ENCODE results near the gene ACP7. TPM values are rescaled to one million over a fixed set of nuclear protein-coding genes. Genes with fewer than 3 reads are reported as not detected.

Gene ACP7
- total and polyA plus RNA-seq, 2 of the 4 experiments (the other 2 are of a cell fraction): not detected

DNA sequence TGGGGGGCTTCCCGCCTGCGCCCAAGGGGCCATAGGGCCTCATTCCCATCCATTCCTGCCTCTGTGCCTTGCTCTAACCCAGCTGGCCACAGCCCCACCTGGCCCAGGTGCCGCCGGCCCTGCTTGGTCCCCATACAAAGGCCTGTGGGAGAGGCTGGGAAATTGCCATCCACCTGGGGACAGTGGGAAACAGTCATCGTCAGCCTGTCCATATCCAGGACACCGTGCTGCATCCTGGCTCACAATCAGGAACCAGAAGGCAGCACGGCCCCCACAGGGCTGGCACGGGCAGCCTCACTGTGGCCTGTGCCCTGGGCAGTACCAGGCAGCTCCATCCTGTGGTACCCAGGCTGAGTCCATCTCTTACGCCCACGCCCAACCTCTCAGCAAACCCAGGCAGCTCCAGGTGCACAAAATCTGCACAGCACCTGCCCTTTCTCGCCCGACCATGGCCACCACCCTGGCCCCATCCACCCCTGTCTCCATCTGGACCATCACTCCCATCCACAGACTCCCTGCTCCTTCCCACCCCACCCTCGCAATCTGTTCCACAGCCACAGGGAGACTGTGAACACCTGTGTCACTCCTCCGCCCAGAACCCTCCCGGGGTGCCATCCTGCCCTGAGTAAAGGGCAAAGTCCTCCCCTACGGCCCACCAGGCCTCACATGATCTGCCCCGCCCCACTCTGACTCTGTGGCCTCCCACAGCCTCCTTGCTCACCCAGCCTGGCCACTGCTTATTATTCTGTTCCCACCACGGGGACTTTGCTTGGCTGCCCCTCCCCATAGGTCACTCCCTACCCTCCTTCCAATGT is 30.7 kb upstream of the ACP7 start:
- CTCF ChIA-PET: no interaction called here
- POLR2A ChIA-PET (ENCODE audit: unreplicated experiment): no interaction called here
- no peaks in the 10 kb centered on the region for H3K4me1 ChIP-seq (ENCODE audit: control insufficient read depth, insufficient read depth, low read length)

More for the DNA sequence above, 30.7 kb upstream of the ACP7 start:
- H2AFZ ChIP-seq (replicated peaks; ENCODE audit: low read length, poor library complexity): no peak overlapping the region
- no peak overlapping the region for H2AK9ac ChIP-seq (replicated peaks; ENCODE audit: low read depth, low read length, poor library complexity)
- no peak overlapping the region for H3K4me2 ChIP-seq (ENCODE audit: low read depth, low read length)
- H3K18ac ChIP-seq (ENCODE audit: low read depth, low read length): no peak overlapping the region
- H2BK5ac ChIP-seq (ENCODE audit: low read depth, low read length, poor library complexity, severe bottlenecking): no peak overlapping the region
- no peak overlapping the region for H4K91ac ChIP-seq (ENCODE audit: insufficient read depth, low read depth, low read length)
- H4K5ac ChIP-seq (ENCODE audit: low read depth, low read length): no peak overlapping the region
- H4K8ac ChIP-seq (ENCODE audit: low read depth in 2 of 2, low read length in 2 of 2): no peak overlapping the region
- ATAC-seq (ENCODE audit: low read depth): no peak
- no peak overlapping the region for H2AK5ac ChIP-seq (ENCODE audit: low read depth, low read length)
- no peaks in the 10 kb centered on the region for H3K36me3 ChIP-seq (ENCODE audit: control insufficient read depth, insufficient read depth, low read length)
- 50% methylated on average over 9 of the region's 18 CpGs; no CpG with 5 or more reads in 1 of the 2 experiments for WGBS, 2 experiments (ENCODE audit: extremely low coverage in 2 of 2, insufficient read length in 1 of 2)
- intact Hi-C loops (cut with micrococcal nuclease): loop anchor here (2.0 kb wide), 1 partner anchor 57 kb away; no protein-coding TSS in a partner anchor
- H3K14ac ChIP-seq (replicated peaks; ENCODE audit: low read depth, low read length): no peak overlapping the region
- TF ChIP-seq RFX5 (IDR thresholded peaks at IDR 0.05; ENCODE audit: low read depth, low read length) (no peak), CEBPB (IDR thresholded peaks at IDR 0.05; ENCODE audit: low read depth, low read length) (no peak), FOS (IDR thresholded peaks at IDR 0.05; ENCODE audit: low read depth, low read length) (no peak), RAD21 (IDR thresholded peaks at IDR 0.05; ENCODE audit: low read length) (no peak), CHD1 (IDR thresholded peaks at IDR 0.05; ENCODE audit: low read depth, low read length) (no peak)
- TF ChIP-seq, protein P1, sequence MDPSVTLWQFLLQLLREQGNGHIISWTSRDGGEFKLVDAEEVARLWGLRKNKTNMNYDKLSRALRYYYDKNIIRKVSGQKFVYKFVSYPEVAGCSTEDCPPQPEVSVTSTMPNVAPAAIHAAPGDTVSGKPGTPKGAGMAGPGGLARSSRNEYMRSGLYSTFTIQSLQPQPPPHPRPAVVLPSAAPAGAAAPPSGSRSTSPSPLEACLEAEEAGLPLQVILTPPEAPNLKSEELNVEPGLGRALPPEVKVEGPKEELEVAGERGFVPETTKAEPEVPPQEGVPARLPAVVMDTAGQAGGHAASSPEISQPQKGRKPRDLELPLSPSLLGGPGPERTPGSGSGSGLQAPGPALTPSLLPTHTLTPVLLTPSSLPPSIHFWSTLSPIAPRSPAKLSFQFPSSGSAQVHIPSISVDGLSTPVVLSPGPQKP (IDR thresholded peaks at IDR 0.05; ENCODE audit: borderline replicate concordance, low read depth, low read length): no peak
- no peak overlapping the region for H2BK120ac ChIP-seq (ENCODE audit: low read depth, low read length)
- no peaks in the 10 kb centered on the region for H3K9me1 ChIP-seq (ENCODE audit: insufficient read depth, low read length)
- H3K27ac ChIP-seq (ENCODE audit: insufficient read depth, low read length): no peak overlapping the region
- peaks cover 3% of the 10 kb centered on the region for H3K27me3 ChIP-seq (ENCODE audit: control insufficient read depth, insufficient read depth, low read length)
- H2BK20ac ChIP-seq (ENCODE audit: low read depth, low read length): no peak overlapping the region
- H3K56ac ChIP-seq (ENCODE audit: extremely low read depth, insufficient read depth, low read length): no peak overlapping the region
- H3K9ac ChIP-seq (ENCODE audit: low read depth, low read length): no peak overlapping the region
- DNase-seq: no peak
- peaks cover 5% of the 10 kb centered on the region for H3K9me3 ChIP-seq (ENCODE audit: control insufficient read depth, insufficient read depth, low read length)
- H3K4ac ChIP-seq (ENCODE audit: low read depth, low read length): no peak overlapping the region
- dilution Hi-C loops (cut with HindIII; ENCODE audit: low sequenced_read_pairs, unreplicated experiment): no loop called here
- no peaks in the 10 kb centered on the region for H3K79me1 ChIP-seq (ENCODE audit: low read depth in 1 of 2, low read length in 2 of 2)
- no peaks in the 10 kb centered on the region for H4K20me1 ChIP-seq (ENCODE audit: insufficient read depth, low read length)
- H3K23ac ChIP-seq (ENCODE audit: low read depth, low read length): no peak overlapping the region
- no peak overlapping the region for H2BK15ac ChIP-seq (ENCODE audit: low read depth, low read length)
- no peak overlapping the region for H3K4me3 ChIP-seq (ENCODE audit: insufficient read depth, low read depth, low read length)
- no TSS peak for BruUV-seq (replicated peaks)
- in situ Hi-C loops (cut with MboI; ENCODE audit: low sequenced_read_pairs): no loop called here
